Measurements from ENCODE around the gene GLT6D1.

Gene GLT6D1

GRCh38 chr9:135622415-135623020 is 16.8 kb downstream of the GLT6D1 start:
- no peak for DNase-seq (ENCODE audit: low spot score)

DNA sequence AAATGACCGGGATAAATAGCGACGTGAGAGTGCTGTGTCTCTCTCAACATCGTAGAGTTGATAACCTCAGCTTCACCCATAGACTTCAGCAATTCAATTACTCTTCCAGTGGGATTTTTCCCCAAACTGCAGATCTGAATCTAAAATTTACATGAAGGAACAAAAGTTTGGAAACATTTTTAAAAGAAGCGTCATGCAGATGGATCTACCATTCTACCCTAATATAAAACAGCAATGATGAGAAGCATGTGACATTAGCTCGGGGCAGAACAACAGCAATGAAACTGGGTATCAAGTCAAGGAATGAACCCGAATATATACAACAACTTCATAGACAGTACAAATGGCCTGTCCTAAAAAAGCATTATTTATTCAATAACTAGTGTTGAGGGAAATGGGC is 18.8 kb downstream of the GLT6D1 start:
- DNase-seq (ENCODE audit: low spot score) = no peak

DNA sequence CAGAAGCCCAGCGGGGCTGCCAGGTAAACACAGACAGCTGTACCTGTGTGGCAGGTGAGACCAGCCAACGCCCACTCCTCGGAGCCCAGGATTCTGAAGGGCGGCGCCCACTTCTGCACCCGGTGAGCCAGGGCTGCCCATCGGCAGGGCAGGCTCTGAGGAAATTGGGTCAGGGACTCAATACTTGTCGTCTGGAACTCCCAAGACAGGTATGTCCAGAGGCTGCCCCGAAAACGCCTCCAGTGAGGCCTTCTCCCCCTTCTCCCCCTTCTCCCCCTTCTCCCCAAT is 19.8 kb downstream of the GLT6D1 start:
- DNase-seq (ENCODE audit: low spot score) = no peak

GRCh38 chr9:135618866-135619598 is 20.3 kb downstream of the GLT6D1 start:
- no peak for DNase-seq (ENCODE audit: low spot score)

GRCh38 chr9:135617991-135618411 is 21.3 kb downstream of the GLT6D1 start:
- DNase-seq (ENCODE audit: low spot score) = no peak

GRCh38 chr9:135617538-135617900 is 21.8 kb downstream of the GLT6D1 start:
- DNase-seq (ENCODE audit: low spot score) = no peak

- no peak for DNase-seq (ENCODE audit: low spot score)
Observed at GRCh38 chr9:135616619-135617537, 22.5 kb downstream of the GLT6D1 start.

DNA sequence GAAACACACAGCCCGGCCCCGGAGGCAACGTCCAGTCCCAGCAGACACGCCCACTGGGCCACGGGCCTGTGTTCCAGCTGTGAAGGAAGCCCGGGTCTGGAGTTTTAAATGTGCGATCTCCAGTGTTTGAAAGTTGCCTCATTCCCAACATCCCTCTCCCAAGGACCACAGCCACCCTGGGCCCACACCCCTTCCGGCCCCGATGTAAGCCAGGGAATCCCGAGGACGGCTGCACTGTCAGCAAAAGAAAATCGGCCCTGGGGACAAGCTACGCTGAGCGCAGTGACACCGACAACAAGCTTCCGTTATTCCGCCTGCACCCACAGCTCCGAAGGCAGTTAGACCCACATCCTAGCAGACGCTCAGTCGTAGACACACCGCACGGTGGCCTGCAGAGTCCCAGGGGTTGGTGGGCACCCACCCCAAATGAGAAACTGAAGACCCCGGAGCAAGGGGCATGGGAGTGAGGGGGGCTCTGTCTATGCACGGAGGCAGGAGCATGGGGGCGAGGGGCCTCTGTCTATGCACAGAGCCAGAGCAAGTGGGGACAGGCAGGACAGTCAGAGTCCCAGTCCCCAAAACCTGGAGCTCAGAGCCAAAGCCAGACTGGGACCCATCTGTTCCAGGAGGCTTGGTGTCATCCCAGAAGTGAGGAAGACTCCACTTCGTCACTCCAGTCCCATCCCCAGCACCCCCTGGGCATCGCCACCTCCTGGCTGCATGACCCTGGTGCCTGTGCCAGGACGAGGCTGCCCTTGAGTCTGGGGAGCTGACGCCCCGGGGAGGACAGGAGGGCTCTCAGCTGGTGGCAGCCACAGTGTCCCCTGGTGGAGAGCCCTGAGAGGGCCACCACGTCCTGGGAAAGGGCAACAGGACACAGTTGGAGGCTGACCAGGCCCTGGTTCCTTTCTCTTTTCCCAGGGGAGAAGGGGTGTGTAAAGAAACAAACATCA is 23.4 kb downstream of the GLT6D1 start:
- no peak for DNase-seq (ENCODE audit: low spot score)

DNA sequence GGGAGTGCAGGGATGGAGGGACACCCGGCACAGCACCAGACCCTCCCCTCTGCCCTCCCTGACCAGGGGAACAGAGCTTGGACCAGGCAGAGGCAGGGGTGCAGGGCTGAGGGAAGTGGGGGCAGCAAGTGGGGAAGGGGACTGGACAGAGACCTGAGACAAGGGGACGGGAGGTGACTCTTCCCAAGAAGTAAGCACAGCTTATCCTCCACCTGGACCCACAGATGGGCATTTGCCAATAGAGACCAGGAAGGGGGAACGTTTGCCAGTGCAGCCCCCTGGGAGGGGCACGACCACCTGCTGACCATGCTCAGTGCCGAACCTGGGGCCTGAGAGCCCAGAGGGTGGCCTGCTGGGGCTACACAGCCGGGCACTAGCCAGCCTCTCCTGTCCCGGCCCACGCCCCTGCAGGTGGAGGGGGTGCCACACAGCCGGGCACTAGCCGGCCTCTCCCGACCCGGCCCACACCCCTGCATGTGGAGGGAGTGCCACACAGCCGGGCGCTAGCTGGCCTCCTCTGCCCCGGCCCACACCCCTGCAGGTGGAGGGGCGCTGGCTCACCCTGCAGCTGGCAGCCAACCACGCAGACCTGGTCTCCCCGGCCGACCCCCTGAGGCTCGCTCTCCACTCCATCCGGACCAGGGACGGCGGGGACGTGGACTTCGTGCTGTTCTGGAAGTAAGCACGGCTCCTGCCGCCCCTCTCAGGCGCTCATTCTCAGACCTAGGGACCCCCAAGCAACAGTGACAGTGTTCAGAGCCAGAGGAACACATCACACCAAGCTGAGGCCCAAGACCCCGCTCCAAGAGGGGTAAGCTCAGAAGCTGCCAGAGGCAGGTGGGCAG is 24.3 kb downstream of the GLT6D1 start:
- DNase-seq (ENCODE audit: low spot score) = no peak

GRCh38 chr9:135613946-135614805 is 25.2 kb downstream of the GLT6D1 start:
- no peak for DNase-seq (ENCODE audit: low spot score)

GRCh38 chr9:135612981-135613910 is 26.1 kb downstream of the GLT6D1 start:
- no peak for DNase-seq (ENCODE audit: low spot score)

GRCh38 chr9:135612437-135612836 is 26.9 kb downstream of the GLT6D1 start:
- no peak for DNase-seq (ENCODE audit: low spot score)

- DNase-seq (ENCODE audit: low spot score) = no peak
Observed at GRCh38 chr9:135611875-135612209, 27.5 kb downstream of the GLT6D1 start.

- no peak for DNase-seq (ENCODE audit: low spot score)
Observed at GRCh38 chr9:135611142-135611874, 28.0 kb downstream of the GLT6D1 start.

DNA sequence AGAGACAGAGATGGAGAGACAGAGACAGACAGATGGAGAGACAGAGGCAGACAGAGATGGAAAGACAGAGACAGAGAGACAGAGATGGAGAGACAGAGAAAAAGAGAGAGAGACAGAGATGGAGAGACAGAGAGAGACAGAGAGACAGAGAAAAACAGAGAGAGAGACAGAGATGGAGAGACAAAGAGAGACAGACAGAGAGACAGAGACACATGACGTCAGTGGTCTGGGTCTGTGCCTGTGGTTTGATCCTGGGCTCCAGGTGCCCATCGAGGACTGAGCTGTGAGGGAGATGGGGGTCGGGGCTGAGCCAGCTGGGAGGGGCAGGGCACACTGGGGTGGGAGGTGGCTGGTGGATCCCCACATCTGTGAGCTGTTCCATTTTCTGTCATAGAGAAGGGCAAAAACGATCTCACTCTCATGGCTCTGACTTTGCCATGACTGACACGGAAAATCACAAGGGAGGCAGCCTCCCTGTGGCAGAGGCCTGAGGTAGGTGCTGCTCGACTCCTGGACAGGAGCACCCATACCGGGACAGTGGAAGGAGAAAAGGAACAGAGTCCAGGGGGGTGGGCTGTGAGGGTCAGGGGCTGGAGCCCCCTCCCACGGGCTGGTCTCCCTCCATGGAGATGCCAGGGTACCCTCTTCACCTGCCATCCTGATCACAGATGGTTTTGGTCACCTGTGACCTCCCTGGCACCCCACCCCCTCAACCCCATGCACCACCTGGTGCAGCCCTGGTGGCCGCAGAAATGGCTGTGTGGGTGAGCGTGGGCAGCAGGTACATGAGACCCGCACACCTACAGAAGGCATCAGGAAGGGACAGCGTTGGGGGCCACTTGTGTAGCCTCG is 28.8 kb downstream of the GLT6D1 start:
- DNase-seq (ENCODE audit: low spot score) = no peak

GRCh38 chr9:135609366-135609955 is 29.9 kb downstream of the GLT6D1 start:
- DNase-seq (ENCODE audit: low spot score) = no peak

DNA sequence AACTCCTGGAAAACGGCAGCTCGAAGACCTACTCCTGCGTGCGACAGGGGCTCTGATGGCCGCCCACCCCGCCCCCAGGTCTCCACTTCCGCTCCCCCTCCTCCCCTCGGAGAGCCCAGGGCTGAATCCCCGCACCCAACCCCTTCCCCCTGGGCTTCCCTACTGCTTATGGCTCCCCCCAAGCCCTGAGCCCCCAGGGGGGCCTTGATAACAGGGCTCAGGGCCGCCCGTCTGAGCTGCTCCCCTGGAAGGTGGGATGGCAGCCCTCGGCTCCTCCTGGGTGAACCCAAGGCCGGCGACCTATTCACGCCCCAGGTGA is 30.4 kb downstream of the GLT6D1 start:
- DNase-seq (ENCODE audit: low spot score) = no peak
